RWPE1 (cell line): Measurements from ENCODE around the gene TDRD12.
"Not testable (repeated sequence)": the region's sequence is repeated elsewhere in the genome, so short reads cannot be mapped to it uniquely, and the experiment has no call there.

Experiments
- CTCF ChIA-PET: fragments of 350-600 bp; sonication (Branson Sonifier 250); formaldehyde crosslinking; extraction: SDS; loops from one replicate; lab custom pipeline; 2021; lab: Yijun Ruan, JAX
- POLR2A ChIA-PET: fragments of 400-600 bp; formaldehyde crosslinking; extraction: SDS; loops from one replicate; lab custom pipeline; 2020; ENCODE audit warnings: antibody characterized with exemption; ENCODE audit not compliant: low non-redundant PET; lab: Yijun Ruan, JAX
- DNase-seq: peaks from one replicate; pipeline ENCODE4 v3.0.0; 2012; ENCODE audit warnings: low spot score
- H3K27ac ChIP-seq: fragments of 450-650 bp; 2 replicates; pipeline ENCODE4 v1.5.1; 2017
- CTCF ChIP-seq: fragments of 450-650 bp; conservative IDR thresholded peaks from 2 replicates; pipeline ENCODE4 v1.5.1; 2017; ENCODE audit warnings: low read depth, mild to moderate bottlenecking

TDRD12 gene

GRCh38 chr19:32864318-32865007 is 144.9 kb downstream of the TDRD12 start:
- DNase-seq: no peak
- TF ChIP-seq CTCF: no peak
- ChIA-PET CTCF (no interaction called here), POLR2A (no interaction called here)
- no peak overlapping the region for H3K27ac ChIP-seq

GRCh38 chr19:32865326-32865725 is 145.8 kb downstream of the TDRD12 start:
- no peak for TF ChIP-seq CTCF
- H3K27ac ChIP-seq: no peak overlapping the region
- CTCF ChIA-PET: interaction anchor here (0.6 kb wide), 1 partner anchor 40 kb away, joined by 3 read pairs; no protein-coding TSS in a partner anchor
- POLR2A ChIA-PET: no interaction called here
- DNase-seq: no peak

GRCh38 chr19:32866061-32866460 is 146.5 kb downstream of the TDRD12 start:
- no peak for DNase-seq
- ChIA-PET CTCF (no interaction called here), POLR2A (no interaction called here)
- H3K27ac ChIP-seq: no peak overlapping the region
- TF ChIP-seq CTCF: no peak

- H3K27ac ChIP-seq: no peak overlapping the region
- ChIA-PET CTCF (no interaction called here), POLR2A (interaction anchor here (0.6 kb wide), 1 partner anchor 191 kb away, joined by 3 read pairs; the partner anchor contains the start of gene RGS9BP)
- no peak for DNase-seq
- TF ChIP-seq CTCF: no peak
Observed at GRCh38 chr19:32866564-32867265, 147.1 kb downstream of the TDRD12 start.

GRCh38 chr19:32867436-32867835 is 147.9 kb downstream of the TDRD12 start:
- CTCF ChIA-PET: interaction anchor here (0.6 to 0.7 kb wide), 3 partner anchors 25 to 339 kb away, joined by 3 read pairs; no protein-coding TSS in a partner anchor
- DNase-seq, H3K27ac ChIP-seq: not testable (repeated sequence)
- POLR2A ChIA-PET: interaction anchor here (0.6 kb wide), 1 partner anchor 192 kb away, joined by 3 read pairs; the partner anchor contains the start of gene RGS9BP

GRCh38 chr19:32868206-32868950 is 148.8 kb downstream of the TDRD12 start:
- CTCF ChIA-PET: interaction anchor here (0.6 kb wide), 1 partner anchor 338 kb away, joined by 3 read pairs; no protein-coding TSS in a partner anchor
- POLR2A ChIA-PET: no interaction called here

More at GRCh38 chr19:32868206-32868950, 148.8 kb downstream of the TDRD12 start:
- no peak overlapping the region for H3K27ac ChIP-seq
- no peak for DNase-seq
- TF ChIP-seq CTCF: no peak
